ENCODE data around the gene IZUMO2. TPM values are rescaled to one million over a fixed set of nuclear protein-coding genes. Genes with fewer than 3 reads are reported as not detected.

The IZUMO2 gene
- total RNA-seq, 1 donor from 2014 or later: not detected

DNA sequence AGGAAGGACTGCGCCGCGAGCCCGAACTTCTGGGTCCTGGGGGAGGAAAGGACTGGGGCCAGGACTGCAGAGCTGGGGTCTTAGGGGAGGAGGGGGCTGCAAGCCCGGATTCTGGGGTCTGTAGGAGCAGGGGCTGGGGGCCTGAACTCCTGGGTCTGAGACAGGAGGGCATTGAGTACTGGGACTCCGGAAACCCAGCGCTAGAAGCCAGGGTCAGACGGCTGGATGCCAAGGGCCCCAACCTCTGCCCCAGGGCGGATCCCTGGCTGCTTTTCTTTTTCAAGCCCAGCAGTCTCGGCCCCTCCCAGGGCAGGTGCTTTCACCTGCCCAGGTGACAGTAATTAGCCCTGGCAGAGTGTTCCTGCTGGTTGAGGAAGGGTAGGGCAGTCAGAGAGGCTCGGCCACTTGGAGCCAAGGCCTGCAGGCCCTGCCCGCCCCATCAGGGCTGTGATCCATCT lies 42.6 kb upstream of the IZUMO2 start:
- H3K36me3 Mint-ChIP-seq (ENCODE audit: low read depth): no peaks in the 10 kb centered on the region
- H3K9me3 Mint-ChIP-seq: no peaks in the 10 kb centered on the region
- ChIA-PET POLR2A (no interaction called here), CTCF (no interaction called here)
- intact Hi-C loops (cut with micrococcal nuclease): no loop called here
- TF ChIP-seq, protein P1, sequence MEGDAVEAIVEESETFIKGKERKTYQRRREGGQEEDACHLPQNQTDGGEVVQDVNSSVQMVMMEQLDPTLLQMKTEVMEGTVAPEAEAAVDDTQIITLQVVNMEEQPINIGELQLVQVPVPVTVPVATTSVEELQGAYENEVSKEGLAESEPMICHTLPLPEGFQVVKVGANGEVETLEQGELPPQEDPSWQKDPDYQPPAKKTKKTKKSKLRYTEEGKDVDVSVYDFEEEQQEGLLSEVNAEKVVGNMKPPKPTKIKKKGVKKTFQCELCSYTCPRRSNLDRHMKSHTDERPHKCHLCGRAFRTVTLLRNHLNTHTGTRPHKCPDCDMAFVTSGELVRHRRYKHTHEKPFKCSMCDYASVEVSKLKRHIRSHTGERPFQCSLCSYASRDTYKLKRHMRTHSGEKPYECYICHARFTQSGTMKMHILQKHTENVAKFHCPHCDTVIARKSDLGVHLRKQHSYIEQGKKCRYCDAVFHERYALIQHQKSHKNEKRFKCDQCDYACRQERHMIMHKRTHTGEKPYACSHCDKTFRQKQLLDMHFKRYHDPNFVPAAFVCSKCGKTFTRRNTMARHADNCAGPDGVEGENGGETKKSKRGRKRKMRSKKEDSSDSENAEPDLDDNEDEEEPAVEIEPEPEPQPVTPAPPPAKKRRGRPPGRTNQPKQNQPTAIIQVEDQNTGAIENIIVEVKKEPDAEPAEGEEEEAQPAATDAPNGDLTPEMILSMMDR (IDR thresholded peaks at IDR 0.05): no peak
- H3K27ac Mint-ChIP-seq: no peak overlapping the region
- H3K27me3 Mint-ChIP-seq: peaks cover 44% of the 10 kb centered on the region
- no peak for ATAC-seq (ENCODE audit: low read depth)
- peaks cover 2% of the 10 kb centered on the region for H3K4me1 Mint-ChIP-seq
- no peak overlapping the region for H3K4me3 Mint-ChIP-seq
- DNase-seq: no peak

DNA sequence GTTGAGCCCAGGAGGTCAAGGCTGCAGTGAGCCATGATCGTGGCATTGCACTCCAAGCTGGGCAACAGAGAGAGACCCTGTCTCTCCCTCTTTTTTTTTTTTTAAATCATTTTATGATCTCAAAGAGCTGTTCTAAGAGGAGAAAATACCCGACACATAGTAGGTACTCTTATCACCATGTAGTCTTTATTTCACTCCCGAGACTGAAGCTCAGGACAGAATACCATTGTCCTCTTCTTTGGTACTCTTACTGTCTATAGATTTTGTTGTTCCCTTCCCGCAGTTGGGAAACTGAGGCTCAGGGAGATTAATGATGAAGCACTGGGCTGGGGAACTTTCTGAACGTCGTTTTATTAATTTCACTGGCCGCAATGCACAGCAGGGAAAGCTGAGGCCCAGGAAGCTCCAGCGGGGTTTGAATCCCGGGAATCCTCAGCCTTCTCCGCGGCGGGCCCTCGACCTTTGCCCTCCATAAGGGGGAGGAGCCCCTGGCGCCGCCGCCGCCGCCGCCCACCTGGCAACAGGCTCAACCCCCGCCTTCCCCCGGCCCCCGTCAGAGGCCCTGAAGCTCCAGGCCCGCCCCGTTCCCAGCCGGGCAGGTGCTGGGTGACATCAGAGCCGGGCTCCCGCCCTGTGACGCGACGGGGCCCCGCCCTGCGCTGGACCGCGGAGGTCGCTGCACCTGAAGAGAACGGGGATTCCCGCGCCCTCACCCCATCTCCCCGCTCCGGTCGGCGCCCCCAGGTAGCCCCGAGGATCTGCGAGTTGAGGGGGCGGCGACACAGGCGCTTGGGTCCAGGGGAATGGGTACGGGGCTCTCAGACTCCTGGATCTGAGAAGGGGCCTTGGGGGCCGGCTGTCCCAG lies 42.0 kb upstream of the IZUMO2 start:
- Mint-ChIP-seq H3K4me3 (no peak overlapping the region), H3K9me3 (no peaks in the 10 kb centered on the region), H3K27ac (no peak overlapping the region), H3K4me1 (peaks cover 2% of the 10 kb centered on the region), H3K36me3 (ENCODE audit: low read depth) (no peaks in the 10 kb centered on the region), H3K27me3 (peaks cover 44% of the 10 kb centered on the region)
- ChIA-PET POLR2A (interaction anchor here (0.6 kb wide), 1 partner anchor 10 kb away, joined by 3 read pairs; no protein-coding TSS in a partner anchor), CTCF (no interaction called here)
- DNase-seq (no peak), ATAC-seq (ENCODE audit: low read depth) (no peak)
- TF ChIP-seq, protein P1 (IDR thresholded peaks at IDR 0.05): no peak
- intact Hi-C loops (cut with micrococcal nuclease): no loop called here

DNA sequence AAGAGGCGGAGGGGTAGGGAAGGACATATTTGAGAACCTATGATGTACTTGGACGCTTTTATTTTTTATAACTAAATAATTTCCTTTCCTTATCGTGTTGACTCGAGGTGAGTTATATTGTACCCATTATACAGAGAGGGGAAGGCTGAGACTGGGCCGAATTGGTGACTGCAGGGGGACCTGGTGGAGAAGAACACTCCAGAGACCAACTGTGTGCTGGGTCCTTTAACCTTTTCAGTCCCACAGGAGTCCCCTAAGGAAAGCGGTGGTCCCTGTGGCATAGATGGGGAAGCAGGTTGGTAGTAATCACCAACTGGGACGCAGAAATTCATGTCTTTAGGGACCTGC lies 41.0 kb upstream of the IZUMO2 start:
- H3K4me3 Mint-ChIP-seq: no peak overlapping the region
- no peak overlapping the region for H3K27ac Mint-ChIP-seq
- peaks cover 44% of the 10 kb centered on the region for H3K27me3 Mint-ChIP-seq
- DNase-seq (no peak), ATAC-seq (ENCODE audit: low read depth) (no peak)
- no peaks in the 10 kb centered on the region for H3K9me3 Mint-ChIP-seq
- TF ChIP-seq, protein P1 (IDR thresholded peaks at IDR 0.05): no peak
- H3K4me1 Mint-ChIP-seq: peaks cover 2% of the 10 kb centered on the region
- no peaks in the 10 kb centered on the region for H3K36me3 Mint-ChIP-seq (ENCODE audit: low read depth)
- POLR2A ChIA-PET: no interaction called here
- intact Hi-C loops (cut with micrococcal nuclease): no loop called here
- CTCF ChIA-PET: no interaction called here

DNA sequence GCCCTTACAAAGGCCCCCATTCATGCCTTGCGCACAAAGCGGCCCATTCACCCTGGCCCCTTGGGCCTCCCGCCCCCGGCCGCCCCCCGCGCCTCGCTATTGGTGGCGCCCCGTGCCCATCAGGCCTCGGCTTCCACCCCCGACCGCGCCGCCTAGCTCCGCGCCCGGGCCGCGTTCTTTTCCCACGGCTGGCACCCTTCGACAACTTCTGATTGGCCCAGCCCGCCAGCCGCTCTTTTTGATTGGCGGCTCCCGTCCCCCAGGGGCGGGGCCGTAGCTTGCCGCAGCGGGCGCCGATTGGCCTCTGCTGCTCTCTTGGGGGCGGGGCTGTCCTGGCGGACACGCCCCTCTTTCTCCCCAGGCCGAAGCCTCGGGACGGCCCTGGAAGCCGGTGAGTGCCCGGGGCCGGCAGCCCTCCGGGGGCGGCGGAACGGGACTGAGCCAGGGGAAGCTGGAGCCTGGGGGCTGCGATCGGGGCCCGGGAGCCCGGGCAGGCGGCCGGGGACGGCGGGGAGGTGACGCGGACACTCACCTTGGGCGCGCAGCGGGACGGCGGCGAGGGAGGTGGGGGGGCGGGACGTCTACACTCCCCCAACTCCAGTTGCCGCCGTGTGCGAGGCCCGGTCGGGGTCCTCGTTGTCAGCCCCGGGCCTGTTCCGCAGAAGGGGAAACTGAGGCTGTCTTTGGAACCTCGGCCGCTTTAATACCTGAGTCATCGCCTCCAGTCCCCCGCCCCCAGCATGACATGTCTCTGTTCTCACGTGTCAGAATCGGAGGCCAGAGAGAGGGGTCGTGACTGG lies 40.4 kb upstream of the IZUMO2 start, which contains the start of gene MYH14:
Gene MYH14 (plus strand): TSS at position 342 of the 800 bp plus-strand sequence. CDS start 6,744 bp downstream, outside the sequence.
- DNase-seq (no peak), ATAC-seq (ENCODE audit: low read depth) (no peak)
- TF ChIP-seq, protein P1 (IDR thresholded peaks at IDR 0.05): no peak
- H3K4me3 Mint-ChIP-seq: no peak within 1 kb of the TSS
- peaks cover 47% of the 10 kb centered on the region for H3K27me3 Mint-ChIP-seq
- ChIA-PET CTCF (no interaction called here), POLR2A (no interaction called here)
- H3K36me3 Mint-ChIP-seq (ENCODE audit: low read depth): no peaks in the 10 kb centered on the region
- intact Hi-C loops (cut with micrococcal nuclease): no loop called here
- H3K27ac Mint-ChIP-seq: no peak within 1 kb of the TSS
- peaks cover 2% of the 10 kb centered on the region for H3K4me1 Mint-ChIP-seq
- H3K9me3 Mint-ChIP-seq: no peaks in the 10 kb centered on the region

DNA sequence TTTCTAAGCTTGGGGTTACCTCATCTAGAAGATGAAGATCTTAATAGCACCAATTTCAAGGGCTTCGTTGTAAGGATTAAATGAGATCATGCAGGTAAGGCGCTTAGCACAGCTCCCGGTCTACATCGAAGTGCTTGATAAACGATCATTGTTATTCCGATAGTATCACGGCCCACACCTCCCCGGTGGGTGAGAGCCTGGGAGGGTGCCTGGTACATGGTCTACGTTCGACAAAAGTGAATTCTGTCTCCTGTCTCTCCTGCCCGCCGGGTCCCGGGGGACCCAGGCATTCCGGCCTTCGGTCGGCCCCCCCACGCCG lies 39.8 kb upstream of the IZUMO2 start:
- intact Hi-C loops (cut with micrococcal nuclease): no loop called here
- TF ChIP-seq, protein P1 (IDR thresholded peaks at IDR 0.05): no peak
- no peak for DNase-seq
- Mint-ChIP-seq H3K36me3 (ENCODE audit: low read depth) (no peaks in the 10 kb centered on the region), H3K27me3 (peaks cover 47% of the 10 kb centered on the region), H3K27ac (no peak overlapping the region), H3K9me3 (no peaks in the 10 kb centered on the region), H3K4me1 (peaks cover 2% of the 10 kb centered on the region), H3K4me3 (no peak overlapping the region)
- ChIA-PET CTCF (no interaction called here), POLR2A (no interaction called here)
- ATAC-seq (ENCODE audit: low read depth): no peak

Data from activated B cell treated with CpG ODN at 0.5 μM for 24 hours (primary cell).